GM19023 (cell line): ENCODE measurements around the gene SGSH.
"Not testable (repeated sequence)": the region's sequence is repeated elsewhere in the genome, so short reads cannot be mapped to it uniquely, and the experiment has no call there.

Experiments
- ATAC-seq: cut with Tn5 transposase; IDR thresholded peaks from one replicate; pipeline ENCODE4 v1.9.1; 2021; ENCODE audit warnings: mild to moderate bottlenecking, moderate library complexity; ENCODE audit not compliant: unreplicated experiment

SGSH gene

DNA sequence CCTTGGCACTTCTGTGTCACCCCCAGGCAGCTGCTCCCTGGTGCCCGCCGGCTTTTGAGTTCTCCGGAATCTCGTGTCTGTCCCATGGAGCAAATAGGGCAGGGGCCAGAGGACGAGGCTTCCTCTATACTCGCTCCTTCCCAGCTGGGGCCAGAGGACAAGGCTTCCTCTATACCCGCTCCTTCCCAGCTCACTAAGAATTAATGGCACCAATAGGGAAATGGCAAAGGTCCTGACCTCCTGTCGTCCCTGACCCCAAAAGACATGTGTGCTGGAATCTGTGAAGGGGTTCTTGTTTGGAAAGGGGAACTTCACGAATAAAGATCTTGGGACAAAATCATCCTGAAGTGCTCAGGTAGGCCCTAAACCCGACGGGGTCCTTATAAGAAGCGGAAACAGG lies 7.6 kb downstream of the SGSH start:
- no peak for ATAC-seq

DNA sequence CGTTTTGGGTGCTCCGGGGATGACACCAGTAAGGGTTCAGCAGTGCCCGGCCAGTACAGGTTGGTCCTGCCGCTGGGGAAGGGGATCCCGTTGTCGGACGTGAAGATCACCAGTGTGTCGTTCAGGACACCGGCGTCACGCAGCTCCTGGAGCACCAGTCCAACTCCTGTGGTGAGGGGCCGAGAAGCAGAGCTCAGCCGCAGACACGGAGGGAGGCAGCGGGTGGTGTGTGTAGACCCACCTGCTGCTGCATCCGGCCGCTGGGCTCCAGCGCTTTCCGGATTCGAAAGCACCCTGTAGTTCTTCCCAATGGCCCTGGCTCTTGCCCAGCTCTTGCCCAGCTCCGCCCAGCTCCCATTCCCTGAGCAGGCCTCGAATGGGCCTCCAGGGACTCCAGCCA lies 8.0 kb downstream of the SGSH start:
- ATAC-seq, result no peak

DNA sequence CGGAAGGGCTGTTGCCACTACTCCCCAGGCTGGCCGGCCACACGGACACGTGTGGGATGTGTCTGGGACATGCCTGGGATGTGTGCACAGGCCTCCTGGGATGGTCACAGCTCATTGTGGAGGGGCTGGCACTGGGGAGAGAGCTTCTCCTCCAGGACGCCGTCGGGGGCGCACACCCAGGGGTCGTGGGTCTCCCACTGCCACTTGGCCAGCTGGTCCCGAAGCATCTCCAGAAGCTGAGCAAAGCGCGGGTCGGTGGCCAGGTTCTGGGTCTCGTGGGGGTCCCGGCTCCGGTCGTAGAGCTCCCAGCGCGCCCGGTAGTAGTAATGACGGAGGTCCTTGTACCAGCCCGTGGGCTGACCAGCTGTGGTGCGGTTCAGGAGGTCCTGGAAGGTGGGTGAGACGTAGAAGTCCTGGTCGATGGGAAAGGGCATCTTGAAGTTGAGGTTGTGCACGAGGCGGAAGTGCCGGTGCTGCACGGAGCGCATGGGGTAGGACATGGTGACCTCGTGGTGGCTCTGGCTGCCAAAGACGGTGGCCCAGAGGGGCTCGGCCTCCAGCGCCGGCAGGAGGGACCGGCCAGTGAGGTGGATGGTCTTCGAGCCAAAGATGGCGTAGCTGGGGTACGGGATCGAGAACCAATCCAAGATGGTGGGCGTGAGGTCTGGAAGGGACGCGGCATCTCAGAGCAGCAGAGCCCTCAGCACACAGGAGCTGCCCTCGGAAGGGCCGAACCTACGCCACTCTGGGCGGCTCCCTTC lies 9.6 kb downstream of the SGSH start:
- no peak for ATAC-seq

DNA sequence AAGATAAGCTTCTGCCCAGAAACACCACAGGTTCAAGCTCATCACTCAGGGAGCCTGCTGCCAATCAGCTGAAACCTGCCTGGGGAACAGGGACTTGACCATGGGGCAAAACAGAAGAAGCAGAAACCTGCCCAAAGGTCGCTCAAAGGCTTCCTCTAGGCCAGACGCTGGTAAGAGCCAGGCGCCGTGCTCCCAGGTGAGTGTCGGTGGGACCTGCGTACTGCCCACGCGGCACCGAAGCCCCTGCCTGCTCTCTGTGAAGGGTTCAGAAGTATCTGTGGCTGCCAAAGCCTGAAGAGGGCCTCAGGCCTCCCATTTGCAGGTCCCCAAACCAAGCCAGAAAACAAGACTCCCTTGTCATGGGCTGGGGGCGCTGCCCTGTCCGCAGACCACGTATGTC lies 10.4 kb downstream of the SGSH start:
- no peak for ATAC-seq

DNA sequence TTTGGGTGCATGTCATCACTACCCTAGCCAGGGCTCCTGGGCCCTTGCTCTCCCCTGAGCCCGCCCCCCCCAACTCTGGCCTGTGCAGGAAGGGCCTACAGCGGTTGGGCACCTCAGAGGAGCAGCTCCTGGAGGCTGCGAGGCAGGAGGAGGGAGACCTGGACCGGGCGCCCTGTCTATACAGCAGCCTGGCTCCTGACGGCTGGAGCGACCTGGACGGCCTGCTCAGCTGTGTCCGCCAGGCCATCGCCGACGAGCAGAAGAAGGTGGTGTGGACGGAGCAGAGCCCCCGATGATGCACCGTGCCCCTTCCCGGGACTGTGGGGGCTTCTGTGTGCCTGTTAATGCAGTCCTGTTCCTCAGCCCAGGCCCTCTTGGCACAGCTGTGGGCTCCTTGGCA lies 12.1 kb downstream of the SGSH start:
- ATAC-seq, result no peak

DNA sequence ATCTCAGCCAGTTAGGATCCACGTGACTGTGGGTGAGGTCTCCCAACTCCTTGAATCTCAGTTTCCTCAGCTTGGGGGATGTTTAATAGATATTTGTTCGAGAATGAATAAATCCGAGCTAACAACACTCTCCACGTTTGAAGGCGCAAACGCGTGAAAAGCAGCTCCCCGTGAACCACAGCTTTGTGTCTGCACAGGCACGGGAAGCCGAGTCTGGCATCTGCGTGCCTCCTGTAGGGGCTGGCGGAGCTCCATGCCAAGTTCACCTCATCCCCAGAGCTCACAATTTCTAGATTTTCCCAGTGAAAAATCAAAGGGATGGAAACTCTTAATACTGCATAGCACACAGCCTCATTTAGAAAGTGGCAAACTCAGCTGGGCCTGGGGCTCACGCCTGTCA lies 14.3 kb downstream of the SGSH start:
- ATAC-seq, result no peak

DNA sequence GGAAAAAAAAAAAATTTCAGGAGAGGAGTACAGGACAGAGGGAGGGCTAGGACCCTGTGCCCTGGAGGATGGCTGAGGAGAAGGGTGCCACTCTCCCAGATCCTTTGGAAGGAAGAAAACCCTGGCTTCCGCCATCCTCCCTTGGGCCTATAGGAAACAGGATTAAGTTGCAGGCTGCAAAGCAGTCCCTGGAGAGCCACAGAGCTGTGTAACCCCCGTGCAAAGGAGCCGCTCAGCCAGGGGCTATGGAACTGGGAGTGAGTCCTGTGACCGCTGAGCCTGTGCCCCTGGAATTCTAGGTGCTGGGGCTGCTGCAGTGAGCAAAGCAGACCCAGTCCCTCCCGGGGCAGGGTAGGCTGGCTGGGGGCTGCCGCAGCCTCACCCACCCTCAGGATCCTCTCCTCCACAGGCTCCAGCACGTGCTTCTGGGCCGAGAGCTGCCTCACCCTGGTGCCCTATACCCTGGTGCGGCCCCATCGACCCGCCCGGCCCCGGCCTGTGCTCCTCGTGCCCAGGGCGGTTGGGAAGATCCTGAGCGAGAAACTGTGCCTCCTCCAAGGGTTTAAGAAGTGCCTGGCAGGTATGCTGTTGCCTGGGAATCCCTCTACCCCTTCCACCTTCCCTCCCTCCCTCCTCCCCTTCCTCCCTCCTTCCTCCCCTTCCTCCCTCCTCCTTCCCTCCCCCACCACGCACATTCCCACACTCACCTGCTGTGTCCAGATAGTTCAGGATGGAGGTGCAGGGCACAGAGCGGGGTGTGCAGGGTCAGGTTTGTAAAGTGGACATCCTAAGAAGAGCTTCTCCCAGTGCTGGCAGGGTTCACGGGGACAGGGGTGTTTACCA lies 15.3 kb downstream of the SGSH start:
- ATAC-seq, result no peak

DNA sequence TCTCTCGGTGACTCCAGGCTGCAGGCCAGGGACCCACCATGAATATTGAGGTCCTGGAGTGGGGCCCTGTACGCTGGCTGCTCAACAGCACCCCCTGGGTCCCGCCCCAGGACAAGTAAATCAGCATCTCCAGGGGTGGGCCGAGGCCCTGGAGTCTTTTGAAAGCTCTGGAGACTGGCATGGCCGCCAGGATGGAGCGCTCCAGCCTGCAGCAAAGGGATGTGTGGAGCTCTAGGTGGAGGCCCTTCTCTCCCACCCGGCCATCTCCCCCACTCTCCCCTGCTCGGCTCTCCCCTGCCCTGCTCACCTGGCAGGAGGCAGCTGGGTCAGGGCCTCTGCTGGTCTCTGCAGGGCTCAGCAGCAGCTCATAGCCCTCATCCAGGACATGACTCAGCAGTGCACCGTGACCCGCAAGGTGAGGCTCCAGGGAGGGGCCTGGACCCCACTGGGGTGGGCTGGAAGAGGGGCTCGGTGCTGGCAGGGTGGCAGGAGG lies 16.6 kb downstream of the SGSH start:
- ATAC-seq, result no peak

DNA sequence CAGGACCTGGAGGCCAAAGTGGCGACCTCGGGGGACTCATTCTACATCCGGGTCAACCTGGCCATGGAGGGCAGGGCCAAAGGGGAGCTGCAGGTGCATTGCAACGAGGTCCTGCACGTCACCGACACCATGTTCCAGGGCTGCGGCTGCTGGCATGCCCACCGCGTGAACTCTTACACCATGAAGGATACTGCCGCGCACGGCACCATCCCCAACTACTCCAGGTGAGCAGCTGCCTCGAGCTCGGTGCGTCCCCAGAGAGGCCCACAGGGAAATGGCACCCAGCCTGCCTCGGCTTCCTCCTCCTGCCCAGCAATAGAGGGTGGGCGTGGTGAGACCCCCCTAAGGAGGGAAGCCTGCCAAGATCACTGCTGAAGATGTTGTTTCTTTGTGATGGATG lies 17.9 kb downstream of the SGSH start:
- ATAC-seq, result no peak

DNA sequence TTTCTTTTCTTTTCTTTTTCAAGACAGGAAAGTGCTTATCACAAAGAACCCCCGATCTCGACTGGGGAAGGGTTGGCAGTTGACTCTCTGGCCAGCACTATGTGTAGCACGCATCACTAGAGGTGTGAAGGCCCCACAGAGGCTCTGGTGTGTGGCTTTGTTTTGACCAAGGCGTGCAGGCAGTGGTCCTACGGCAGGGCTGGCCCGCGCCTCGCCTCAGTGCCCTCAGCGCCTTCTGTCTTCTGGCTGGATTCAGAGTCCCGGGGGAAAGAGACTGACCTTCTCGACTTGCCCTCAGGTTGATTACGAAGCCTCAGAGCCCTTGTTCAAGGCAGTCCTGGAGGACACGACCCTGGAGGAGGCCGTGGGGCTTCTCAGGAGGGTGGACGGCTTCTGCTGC lies 18.7 kb downstream of the SGSH start:
- no peak for ATAC-seq

DNA sequence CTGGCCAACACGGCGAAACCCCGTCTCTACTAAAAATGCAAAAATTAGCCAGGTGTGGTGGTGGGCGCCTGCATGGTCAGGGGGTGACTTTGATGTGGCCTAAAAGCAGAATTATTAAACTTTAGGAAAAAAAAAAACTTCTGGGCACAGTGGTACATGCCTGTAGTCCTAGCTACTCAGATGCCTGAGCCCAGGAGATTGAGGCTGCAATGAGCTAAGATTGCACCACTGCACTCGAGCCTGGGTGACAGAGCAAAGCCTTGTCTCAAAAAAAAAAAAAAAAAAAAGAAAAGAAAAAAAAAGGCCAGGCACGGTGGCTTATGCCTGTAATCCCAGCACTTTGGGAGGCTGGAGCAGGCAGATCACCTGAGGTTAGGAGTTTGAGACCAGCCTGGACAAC lies 20.8 kb downstream of the SGSH start:
- not testable (repeated sequence) for ATAC-seq

DNA sequence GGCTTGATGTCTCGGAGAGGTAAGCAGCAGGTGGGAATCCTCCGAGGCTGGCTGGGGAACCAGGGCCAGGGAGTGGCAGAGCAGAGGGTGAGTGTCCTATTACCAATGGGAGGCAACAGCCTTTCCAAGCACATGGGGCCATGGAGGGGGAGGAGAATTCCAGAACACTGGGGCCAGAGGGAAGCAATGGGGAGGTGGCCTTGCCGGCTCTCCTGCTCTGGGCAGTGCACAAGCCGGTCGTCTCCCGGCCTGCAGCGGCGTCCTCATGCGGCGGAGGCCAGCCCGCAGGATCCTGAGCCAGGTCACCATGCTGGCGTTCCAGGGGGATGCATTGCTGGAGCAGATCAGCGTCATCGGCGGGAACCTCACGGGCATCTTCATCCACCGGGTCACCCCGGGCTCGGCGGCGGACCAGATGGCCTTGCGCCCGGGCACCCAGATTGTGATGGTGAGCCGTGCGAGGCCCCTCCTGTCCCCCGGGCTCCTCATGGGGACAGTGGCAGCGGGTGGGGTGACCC lies 21.9 kb downstream of the SGSH start:
- ATAC-seq, result no peak

DNA sequence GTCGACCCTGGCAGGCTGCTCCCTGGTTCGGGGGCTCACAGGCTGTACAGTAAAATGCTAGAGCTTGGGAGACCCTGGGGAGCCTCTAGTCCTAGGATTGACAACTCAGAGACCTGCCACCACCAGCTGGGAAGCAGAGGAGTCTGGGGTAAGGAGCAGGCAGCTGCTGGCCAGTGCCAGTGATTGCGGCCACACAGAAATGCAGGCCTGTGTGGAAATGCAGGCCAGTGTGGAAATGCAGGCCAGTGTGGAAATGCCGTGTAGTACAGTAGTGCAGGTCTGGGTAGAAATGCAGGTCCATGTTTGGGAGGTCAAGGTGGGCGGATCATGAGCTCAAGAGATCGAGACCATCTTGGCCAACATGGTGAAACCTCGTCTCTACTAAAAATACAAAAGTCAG lies 23.5 kb downstream of the SGSH start:
- ATAC-seq, result no peak

DNA sequence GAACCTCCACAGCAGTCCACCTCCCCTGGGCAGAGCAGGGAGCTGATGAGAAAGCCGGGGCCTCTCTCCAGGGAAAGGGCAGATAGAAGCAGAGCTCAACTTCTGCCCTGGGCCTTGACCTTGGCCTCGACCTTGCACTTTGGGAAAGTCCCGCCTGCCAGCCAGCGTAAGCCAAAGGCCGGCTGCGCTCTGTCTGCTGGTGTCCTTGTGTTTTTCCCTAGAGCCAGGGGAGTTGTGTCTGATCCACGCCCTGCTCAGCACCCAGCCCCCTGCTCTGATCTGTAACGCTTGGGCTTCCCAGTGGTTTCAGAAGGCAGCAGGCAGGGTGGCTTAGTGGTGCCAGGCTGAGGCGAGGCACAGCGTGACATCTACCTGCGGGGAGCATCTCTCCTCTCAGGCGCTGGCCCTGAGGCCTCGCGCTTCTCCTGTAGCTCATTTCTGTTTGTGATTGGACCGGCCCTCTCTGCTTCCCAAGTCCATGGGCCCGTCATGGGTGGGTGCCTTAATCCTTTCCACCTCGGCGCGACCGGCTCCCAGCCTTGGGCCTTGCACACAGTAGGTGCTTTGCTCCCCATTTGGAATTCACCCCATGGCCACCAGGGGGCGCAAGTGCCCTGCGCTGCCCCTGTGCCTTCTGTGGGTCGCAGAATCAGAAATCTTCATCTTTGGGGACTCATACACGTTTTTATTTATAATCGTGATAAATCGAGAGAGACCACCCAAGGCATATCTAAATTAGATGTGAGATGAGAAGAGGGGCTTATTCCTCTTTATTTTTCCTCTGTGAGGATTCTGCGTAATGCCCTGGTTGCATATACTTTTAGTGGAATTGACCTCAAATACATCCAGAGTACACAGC lies 24.2 kb downstream of the SGSH start:
- ATAC-seq, result no peak

DNA sequence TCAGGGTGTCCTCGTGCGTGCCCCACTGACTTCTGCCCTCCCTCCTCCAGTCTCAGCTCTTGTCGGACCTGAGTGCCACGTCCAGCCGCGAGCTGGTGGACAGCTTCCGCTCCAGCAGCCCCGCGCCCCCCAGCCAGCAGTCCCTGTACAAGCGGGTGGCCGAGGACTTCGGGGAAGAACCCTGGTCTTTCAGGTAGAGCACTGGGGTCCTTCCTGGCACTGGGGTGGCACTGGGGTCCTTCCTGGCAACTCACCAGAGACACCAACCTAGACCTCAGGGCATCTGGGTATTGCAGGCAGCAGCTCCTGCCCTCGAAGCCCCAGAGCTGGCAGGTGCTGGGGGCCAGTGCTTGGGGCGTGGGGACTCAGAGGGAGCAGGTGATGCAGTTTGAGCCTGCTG lies 25.0 kb downstream of the SGSH start:
- no peak for ATAC-seq

DNA sequence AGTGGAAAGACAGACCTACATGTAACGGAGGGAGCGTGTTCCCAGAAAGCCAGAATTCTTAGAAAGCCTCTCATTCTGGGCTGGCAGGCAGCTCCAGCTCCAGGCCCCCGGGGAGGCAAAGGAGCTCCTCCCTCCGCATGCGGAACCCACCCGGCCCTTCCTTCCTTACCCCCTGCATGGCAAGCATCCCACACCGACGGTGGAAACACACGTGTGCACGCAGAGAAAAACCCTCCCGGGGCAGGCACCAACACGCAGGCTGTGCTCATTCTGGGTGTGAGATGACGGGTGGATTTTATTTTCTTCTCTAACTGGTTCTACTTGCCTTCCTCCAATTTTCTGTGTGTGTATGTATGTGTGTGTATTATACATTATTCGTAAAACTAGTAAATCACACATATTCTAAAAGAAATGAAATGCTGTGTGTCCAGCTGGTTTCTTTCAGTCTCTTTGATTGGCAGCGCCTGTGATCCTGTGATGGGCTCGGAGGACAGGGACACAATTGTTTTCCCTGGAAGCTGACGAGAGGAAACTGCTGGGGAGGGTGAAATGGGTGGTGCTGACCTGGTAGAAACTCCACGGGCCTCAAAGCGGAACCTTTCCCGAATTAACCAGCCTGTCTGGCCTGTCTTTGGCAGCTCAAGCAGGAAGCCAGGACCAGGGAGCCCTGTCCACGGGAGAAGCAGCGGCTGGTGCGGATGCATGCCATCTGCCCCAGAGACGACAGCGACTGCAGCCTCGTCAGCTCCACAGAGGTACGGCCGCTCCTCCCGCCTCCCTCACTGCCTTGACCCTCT lies 28.1 kb downstream of the SGSH start:
- no peak for ATAC-seq

DNA sequence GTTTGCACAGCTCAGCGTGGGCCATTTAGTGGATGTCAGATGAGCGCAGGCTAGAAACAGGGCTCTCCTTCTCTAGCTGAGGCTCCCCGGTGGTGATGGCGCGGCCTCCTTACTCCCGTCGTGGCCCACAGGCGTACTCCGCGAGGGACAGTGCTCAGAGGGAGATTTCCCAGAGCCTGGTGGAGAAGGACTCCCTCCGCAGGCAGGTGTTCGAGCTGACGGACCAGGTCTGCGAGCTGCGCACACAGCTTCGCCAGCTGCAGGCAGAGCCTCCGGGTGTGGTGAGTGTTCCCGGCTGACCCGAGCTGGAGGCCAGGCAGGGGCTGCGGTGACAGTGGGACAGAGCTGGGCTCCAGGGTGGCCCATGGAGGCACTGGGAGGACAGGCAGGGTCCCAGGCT lies 28.9 kb downstream of the SGSH start:
- ATAC-seq, result no peak

DNA sequence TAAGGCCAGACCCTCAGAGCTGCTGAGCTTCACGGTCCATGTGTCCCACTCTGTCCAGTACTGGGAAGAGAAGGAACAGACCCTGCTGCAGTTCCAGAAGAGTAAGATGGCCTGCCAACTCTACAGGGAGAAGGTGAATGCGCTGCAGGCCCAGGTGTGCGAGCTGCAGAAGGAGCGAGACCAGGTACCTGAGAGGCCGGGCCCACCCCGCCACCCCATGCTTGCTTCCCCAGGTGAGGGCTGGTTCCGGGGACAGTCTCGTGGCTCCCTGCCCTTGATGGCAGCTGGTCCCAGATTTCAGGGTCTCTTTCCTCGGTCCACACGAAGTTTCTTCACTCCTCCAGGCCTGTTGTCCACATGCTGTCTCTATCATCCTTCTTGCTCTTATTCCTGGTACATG lies 29.4 kb downstream of the SGSH start:
- no peak for ATAC-seq

DNA sequence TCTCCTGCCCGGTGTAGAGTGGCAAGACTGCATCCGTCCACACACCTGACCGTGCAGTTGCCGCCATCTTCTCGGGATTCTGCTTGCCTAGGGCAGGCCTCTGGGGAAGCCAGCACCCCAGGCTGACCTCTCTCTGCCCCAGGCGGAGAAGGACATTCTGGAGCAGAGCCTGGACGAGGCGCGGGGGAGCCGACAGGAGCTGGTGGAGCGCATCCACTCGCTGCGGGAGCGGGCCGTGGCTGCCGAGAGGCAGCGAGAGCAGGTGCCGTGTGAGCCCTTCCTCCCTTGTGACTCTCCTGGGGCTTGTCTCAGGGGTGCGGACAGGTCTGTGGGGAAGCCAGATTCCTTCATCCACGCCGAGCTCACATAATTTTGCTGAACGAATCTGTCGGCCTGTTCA lies 30.5 kb downstream of the SGSH start:
- no peak for ATAC-seq

DNA sequence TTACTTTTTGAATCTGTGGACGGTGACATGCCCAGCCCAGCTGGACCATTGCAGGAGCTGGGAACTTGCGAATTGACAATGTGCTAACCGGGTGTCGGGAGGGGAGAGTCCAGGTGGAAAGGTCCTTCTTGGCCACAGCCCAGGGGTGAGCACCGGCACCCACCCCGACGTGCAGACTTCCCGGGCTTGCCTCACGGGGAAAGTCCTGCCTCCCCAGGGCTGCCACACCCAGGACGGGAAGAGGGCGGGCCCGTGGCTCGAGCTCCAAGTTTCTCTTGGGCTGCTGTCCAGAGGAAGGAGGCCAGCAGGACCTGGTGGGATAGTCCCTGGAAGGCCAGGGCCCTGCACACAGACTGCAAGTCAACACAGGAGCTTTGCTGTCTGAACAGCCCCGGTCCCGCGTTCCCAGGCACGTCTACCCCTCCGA lies 32.6 kb downstream of the SGSH start:
- ATAC-seq, result no peak
